A549 (cell line): ENCODE results near the gene FIS1. TPM values are rescaled to one million over a fixed set of nuclear protein-coding genes. Genes with fewer than 3 reads are reported as not detected.

Experiments
- ATAC-seq, 2 experiments: fragments of 200-7000 bp in 1 of 2; fragments of >200 bp in 1 of 2; cut with Nextera tagmentation in 1 of 2; cut with Tn5 transposase in 1 of 2; 3 replicates each; pipeline versions ENCODE4 v1.8.0 to v1.9.1; 2018 to 2020; ENCODE audit warnings: mild to moderate bottlenecking in 1 of 2, moderate library complexity in 1 of 2
- CTCF ChIA-PET: fragments of 300-600 bp; sonication (Branson Sonifier 250); formaldehyde crosslinking; extraction: SDS; loops from one replicate; lab custom pipeline; 2021; ENCODE audit warnings: antibody characterized with exemption, inconsistent platforms; lab: Yijun Ruan, JAX
- POLR2A ChIA-PET: fragments of 350-600 bp; formaldehyde crosslinking; extraction: SDS; loops from one replicate; lab custom pipeline; 2021; ENCODE audit warnings: antibody characterized with exemption, inconsistent platforms; lab: Yijun Ruan, JAX
- DNase-seq, 2 experiments: peaks; one replicate each; pipeline versions ENCODE4 v3.0.0 to v3.0.0-alpha.2; 2011 to 2016; ENCODE audit warnings: low read depth in 1 of 2, low spot score in 1 of 2
- FAIRE-seq: peaks from 2 replicates; lab custom pipeline; 2011; peaks lifted over from hg19 to GRCh38; lab: Jason Lieb, UNC
- H3K27ac ChIP-seq, 2 experiments: fragments of >200 bp; sonication (Bioruptor Twin); formaldehyde crosslinking; 3 replicates each; pipeline ENCODE4 v1.5.1; 2016 to 2017
- H3K4me1 ChIP-seq: fragments of >200 bp; sonication (Bioruptor Twin); formaldehyde crosslinking; 3 replicates; pipeline ENCODE4 v1.6.1; 2016
- H3K4me2 ChIP-seq: fragments of >200 bp; sonication (Bioruptor Twin); formaldehyde crosslinking; 3 replicates; pipeline ENCODE4 v1.6.1; 2016
- H3K4me3 ChIP-seq: fragments of >200 bp; sonication (Bioruptor Twin); formaldehyde crosslinking; 3 replicates; pipeline ENCODE4 v1.5.1; 2016
- H3K9me3 ChIP-seq: fragments of >200 bp; sonication (Bioruptor Twin); formaldehyde crosslinking; 3 replicates; pipeline ENCODE4 v1.6.1; 2016
- ATOH8 ChIP-seq: fragments of 250-450 bp; sonication (Bioruptor Pico); IDR thresholded peaks from 2 replicates; pipeline ENCODE4 v1.5.0; 2020; ENCODE audit warnings: low read depth, mild to moderate bottlenecking, moderate library complexity
- BHLHE40 ChIP-seq: IDR thresholded peaks from 2 replicates; pipeline ENCODE4 v1.6.1; 2012; ENCODE audit warnings: low read depth, low read length, inconsistent platforms
- CTCF ChIP-seq: fragments of >200 bp; sonication (Bioruptor Twin); formaldehyde crosslinking; IDR thresholded peaks from 3 replicates; pipeline ENCODE4 v1.5.1; 2016
- E2F6 ChIP-seq: IDR thresholded peaks from 2 replicates; pipeline ENCODE4 v1.6.1; 2012; ENCODE audit warnings: low read depth, borderline replicate concordance
- EHF ChIP-seq: fragments of 250-450 bp; sonication (Bioruptor Pico); IDR thresholded peaks from 2 replicates; pipeline ENCODE4 v1.5.0; 2020; ENCODE audit warnings: mild to moderate bottlenecking
- GATA3 ChIP-seq: IDR thresholded peaks from 2 replicates; pipeline ENCODE4 v1.6.1; 2012; ENCODE audit warnings: borderline replicate concordance
- HDAC2 ChIP-seq: fragments of 200-600 bp; sonication (generic); IDR thresholded peaks from 2 replicates; pipeline ENCODE4 v1.6.1; 2016
- JUN ChIP-seq, 2 experiments: fragments of >200 bp; sonication (Bioruptor Twin); formaldehyde crosslinking; IDR thresholded peaks; 2 replicates in 1 of 2; 3 replicates in 1 of 2; pipeline ENCODE4 v1.6.1; 2016 to 2017
- KDM5A ChIP-seq: fragments of 200-600 bp; sonication (generic); IDR thresholded peaks from 2 replicates; pipeline ENCODE4 v1.6.1; 2016; ENCODE audit warnings: antibody characterized with exemption, mild to moderate bottlenecking
- MAFK ChIP-seq: fragments of 450-650 bp; IDR thresholded peaks from 2 replicates; pipeline ENCODE4 v1.6.1; 2014; ENCODE audit not compliant: partially characterized antibody
- MAX ChIP-seq: IDR thresholded peaks from 2 replicates; pipeline ENCODE4 v1.6.1; 2012
- MYC ChIP-seq: IDR thresholded peaks from 2 replicates; pipeline ENCODE4 v1.6.1; 2012; ENCODE audit warnings: mild to moderate bottlenecking, inconsistent platforms, low read length, improper control_type of control experiment, borderline replicate concordance
- NFE2L2 ChIP-seq: fragments of 150-350 bp; conservative IDR thresholded peaks from 2 replicates; pipeline ENCODE4 v1.6.1; 2014; ENCODE audit warnings: low read length
- PBX3 ChIP-seq: IDR thresholded peaks from 2 replicates; pipeline ENCODE4 v1.6.1; 2012
- PHF8 ChIP-seq: fragments of 200-600 bp; sonication (generic); IDR thresholded peaks from 2 replicates; pipeline ENCODE4 v1.6.1; 2016; ENCODE audit warnings: low read depth, mild to moderate bottlenecking, antibody characterized with exemption, moderate library complexity, borderline replicate concordance
- RAD21 ChIP-seq, 2 experiments: fragments of >200 bp in 1 of 2; sonication (Bioruptor Twin) in 1 of 2; formaldehyde crosslinking in 1 of 2; IDR thresholded peaks in 1 of 2; conservative IDR thresholded peaks in 1 of 2; 2 replicates in 1 of 2; 3 replicates in 1 of 2; pipeline ENCODE4 v1.6.1; 2012 to 2018; ENCODE audit warnings: inconsistent platforms in 1 of 2
- REST ChIP-seq: fragments of 200-600 bp; sonication (generic); IDR thresholded peaks from 2 replicates; pipeline ENCODE4 v1.6.1; 2016; ENCODE audit warnings: antibody characterized with exemption, mild to moderate bottlenecking, moderate library complexity
- RFX5 ChIP-seq: fragments of 450-650 bp; IDR thresholded peaks from 2 replicates; pipeline ENCODE4 v1.7.1; 2014; ENCODE audit warnings: antibody characterized with exemption, mild to moderate bottlenecking, moderate library complexity
- RNF2 ChIP-seq: fragments of 200-600 bp; sonication (generic); IDR thresholded peaks from 2 replicates; pipeline ENCODE4 v1.6.1; 2016; ENCODE audit warnings: low read depth, mild to moderate bottlenecking, antibody characterized with exemption, moderate library complexity, borderline replicate concordance
- SMC3 ChIP-seq: fragments of >200 bp; sonication (Bioruptor Twin); formaldehyde crosslinking; IDR thresholded peaks from 3 replicates; pipeline ENCODE4 v1.6.1; 2018; ENCODE audit warnings: inconsistent platforms
- USF2 ChIP-seq: fragments of 450-650 bp; IDR thresholded peaks from 2 replicates; pipeline ENCODE4 v1.6.1; 2014; ENCODE audit warnings: antibody characterized with exemption
- ZFP36 ChIP-seq: fragments of 450-650 bp; IDR thresholded peaks from 2 replicates; pipeline ENCODE4 v1.6.1; 2014; ENCODE audit warnings: borderline replicate concordance; ENCODE audit not compliant: partially characterized antibody
- WGBS: methylation state at CpG from one replicate; pipeline ENCODE4 v1.1.6; 2017; ENCODE audit errors: missing lambda C conversion rate; 5-methylcytosine and 5-hydroxymethylcytosine counted together
- polyA minus RNA-seq: library from RNA; depleted of rRNA, polyadenylated mRNA; stranded (reverse); fragments of >200 nt; gene quantifications from 2 replicates; pipeline ENCODE4 v1.2.3, GENCODE V29; 2011; rRNA and poly(A)+ RNA removed
- polyA plus RNA-seq, 4 experiments: library from polyadenylated mRNA; depleted of rRNA in 3 of 4; stranded (reverse); fragments of >200 nt; fragmentation: RNase III in 1 of 4; extraction: RNeasy Plus Mini Kit Qiagen cat#74134 plus additional on column Dnase treatment in 1 of 4; gene quantifications; 2 replicates in 3 of 4; 3 replicates in 1 of 4; pipeline ENCODE4 v1.2.3, GENCODE V29; 2011 to 2017

Gene FIS1
- polyA plus RNA-seq (2011; rRNA removed) (111 TPM in 2 replicates), polyA plus RNA-seq (2017; fragmentation: RNase III; extraction: RNeasy Plus Mini Kit Qiagen cat#74134 plus additional on column Dnase treatment) (155 to 161 TPM (median 159 TPM) in 3 replicates), polyA minus RNA-seq (44.8 and 54.8 TPM in 2 replicates)
- polyA plus RNA-seq (2012; cell fraction: cytosol; rRNA removed) = 265 and 386 TPM in 2 replicates
- polyA plus RNA-seq (2012; cell fraction: nucleus; rRNA removed) = 177 and 197 TPM in 2 replicates

- ChIA-PET POLR2A (interaction anchor here (0.8 to 2.7 kb wide), 5 partner anchors 8 to 101 kb away, joined by 3 to 15 read pairs (median 6); partner anchors contain the start of genes PLOD3 and ZNHIT1), CTCF (interaction anchor here (0.6 to 5.3 kb wide), 32 partner anchors 10 to 350 kb away, joined by 3 to 60 read pairs (median 4); partner anchors contain the start of genes AP1S1, MUC12, PLOD3 and ZNHIT1)
- WGBS = 1% methylated on average over 37 of the region's 45 CpGs
- TF ChIP-seq JUN (IDR thresholded peaks at IDR 0.05) (peak; percentile 30 to 93; a peak in 3 of 5 replicates), BHLHE40 (no peak), MAFK (no peak), SMC3 (peak; percentile 78), ZFP36 (no peak), ATOH8 (CRISPR knock-in tag) (peak; percentile 70; the same call in 1 of the 2 replicates), GATA3 (no peak; the same call in 1 of the 2 replicates), USF2 (0 out of 2 replicates have a peak, but pooled peaks have one; percentile 35), PBX3 (peak; percentile 41; the same call in 1 of the 2 replicates), REST (no peak), RAD21 (conservative IDR thresholded peaks at IDR 0.05 in 1 of 2, IDR thresholded peaks at IDR 0.05 in 1 of 2) (peak; percentile 43 to 66; a peak in 4 of 5 replicates), NFE2L2 (no peak), MAX (peak; percentile 65), RFX5 (no peak), KDM5A (no peak), PHF8 (peak; percentile 58; the same call in 1 of the 2 replicates), CTCF (peak; percentile 75), E2F6 (peak; percentile 17; the same call in 1 of the 2 replicates), EHF (no peak), MYC (peak; percentile 4; the same call in 1 of the 2 replicates), RNF2 (no peak), HDAC2 (peak; percentile 43; the same call in 1 of the 2 replicates)
- peak; percentile 85 to 93 for DNase-seq
- no peak for FAIRE-seq
- Histone ChIP-seq H3K4me3 (peak within 1 kb of the TSS; percentile 88), H3K9me3 (no peaks in the 10 kb centered on the region), H3K27ac (peak within 1 kb of the TSS; percentile 86 to 93), H3K4me2 (peak within 1 kb of the TSS; percentile 96), H3K4me1 (peaks cover 15% of the 10 kb centered on the region)
- ATAC-seq = peak; percentile 97 to 98
Observed at GRCh38 chr7:101244375-101245146, at the start of gene FIS1. Gene FIS1, minus strand, starts transcription at chr7:101245081. Its CDS starts 77 bp downstream, at chr7:101245004.
